ENCODE measurements around the gene GMPR2.

GMPR2 gene

DNA sequence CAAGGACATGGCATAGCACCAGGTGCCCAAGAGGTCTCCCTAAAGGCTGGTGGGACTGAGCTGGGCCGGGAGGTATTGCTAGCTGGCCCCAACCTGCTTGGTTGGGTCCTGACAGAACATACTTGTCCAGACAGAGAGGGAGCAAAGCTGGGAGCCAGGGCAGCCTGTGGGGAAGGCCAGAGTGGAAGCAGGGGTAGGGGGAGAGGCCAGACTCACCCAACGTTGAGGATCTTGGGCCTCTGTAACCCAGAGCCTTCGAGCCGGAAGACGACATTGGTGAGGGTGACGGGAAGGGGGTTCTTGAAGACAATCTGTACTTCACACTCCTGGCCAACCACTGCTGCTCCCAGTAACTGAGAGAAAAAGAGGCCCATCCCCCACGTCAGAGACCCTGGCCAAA, 21.2 kb downstream of the GMPR2 start:
- TF ChIP-seq, protein P1, sequence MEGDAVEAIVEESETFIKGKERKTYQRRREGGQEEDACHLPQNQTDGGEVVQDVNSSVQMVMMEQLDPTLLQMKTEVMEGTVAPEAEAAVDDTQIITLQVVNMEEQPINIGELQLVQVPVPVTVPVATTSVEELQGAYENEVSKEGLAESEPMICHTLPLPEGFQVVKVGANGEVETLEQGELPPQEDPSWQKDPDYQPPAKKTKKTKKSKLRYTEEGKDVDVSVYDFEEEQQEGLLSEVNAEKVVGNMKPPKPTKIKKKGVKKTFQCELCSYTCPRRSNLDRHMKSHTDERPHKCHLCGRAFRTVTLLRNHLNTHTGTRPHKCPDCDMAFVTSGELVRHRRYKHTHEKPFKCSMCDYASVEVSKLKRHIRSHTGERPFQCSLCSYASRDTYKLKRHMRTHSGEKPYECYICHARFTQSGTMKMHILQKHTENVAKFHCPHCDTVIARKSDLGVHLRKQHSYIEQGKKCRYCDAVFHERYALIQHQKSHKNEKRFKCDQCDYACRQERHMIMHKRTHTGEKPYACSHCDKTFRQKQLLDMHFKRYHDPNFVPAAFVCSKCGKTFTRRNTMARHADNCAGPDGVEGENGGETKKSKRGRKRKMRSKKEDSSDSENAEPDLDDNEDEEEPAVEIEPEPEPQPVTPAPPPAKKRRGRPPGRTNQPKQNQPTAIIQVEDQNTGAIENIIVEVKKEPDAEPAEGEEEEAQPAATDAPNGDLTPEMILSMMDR (IDR thresholded peaks at IDR 0.05; ENCODE audit: insufficient read depth, low read length): no peak
- TF ChIP-seq, protein P2, sequence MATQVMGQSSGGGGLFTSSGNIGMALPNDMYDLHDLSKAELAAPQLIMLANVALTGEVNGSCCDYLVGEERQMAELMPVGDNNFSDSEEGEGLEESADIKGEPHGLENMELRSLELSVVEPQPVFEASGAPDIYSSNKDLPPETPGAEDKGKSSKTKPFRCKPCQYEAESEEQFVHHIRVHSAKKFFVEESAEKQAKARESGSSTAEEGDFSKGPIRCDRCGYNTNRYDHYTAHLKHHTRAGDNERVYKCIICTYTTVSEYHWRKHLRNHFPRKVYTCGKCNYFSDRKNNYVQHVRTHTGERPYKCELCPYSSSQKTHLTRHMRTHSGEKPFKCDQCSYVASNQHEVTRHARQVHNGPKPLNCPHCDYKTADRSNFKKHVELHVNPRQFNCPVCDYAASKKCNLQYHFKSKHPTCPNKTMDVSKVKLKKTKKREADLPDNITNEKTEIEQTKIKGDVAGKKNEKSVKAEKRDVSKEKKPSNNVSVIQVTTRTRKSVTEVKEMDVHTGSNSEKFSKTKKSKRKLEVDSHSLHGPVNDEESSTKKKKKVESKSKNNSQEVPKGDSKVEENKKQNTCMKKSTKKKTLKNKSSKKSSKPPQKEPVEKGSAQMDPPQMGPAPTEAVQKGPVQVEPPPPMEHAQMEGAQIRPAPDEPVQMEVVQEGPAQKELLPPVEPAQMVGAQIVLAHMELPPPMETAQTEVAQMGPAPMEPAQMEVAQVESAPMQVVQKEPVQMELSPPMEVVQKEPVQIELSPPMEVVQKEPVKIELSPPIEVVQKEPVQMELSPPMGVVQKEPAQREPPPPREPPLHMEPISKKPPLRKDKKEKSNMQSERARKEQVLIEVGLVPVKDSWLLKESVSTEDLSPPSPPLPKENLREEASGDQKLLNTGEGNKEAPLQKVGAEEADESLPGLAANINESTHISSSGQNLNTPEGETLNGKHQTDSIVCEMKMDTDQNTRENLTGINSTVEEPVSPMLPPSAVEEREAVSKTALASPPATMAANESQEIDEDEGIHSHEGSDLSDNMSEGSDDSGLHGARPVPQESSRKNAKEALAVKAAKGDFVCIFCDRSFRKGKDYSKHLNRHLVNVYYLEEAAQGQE (IDR thresholded peaks at IDR 0.05; ENCODE audit: insufficient replicate concordance, low read depth): no peak
- no peak for TF ChIP-seq GABPA (IDR thresholded peaks at IDR 0.05; ENCODE audit: low read depth)
- TF ChIP-seq POLR2AphosphoS5 (IDR thresholded peaks at IDR 0.05; ENCODE audit: low read depth): no peak
- no peak for TF ChIP-seq SPI1 (IDR thresholded peaks at IDR 0.05; ENCODE audit: borderline replicate concordance, low read depth)
- DNase-seq (ENCODE audit: low read depth in 1 of 2, low spot score in 1 of 2): no peak
- Histone ChIP-seq H3K4me3 (replicated peaks; ENCODE audit: insufficient read depth, low read length) (no peak overlapping the region), H3K27me3 (ENCODE audit: insufficient read depth, poor library complexity, severe bottlenecking) (no peaks in the 10 kb centered on the region), H3K27ac (replicated peaks) (no peak overlapping the region)

DNA sequence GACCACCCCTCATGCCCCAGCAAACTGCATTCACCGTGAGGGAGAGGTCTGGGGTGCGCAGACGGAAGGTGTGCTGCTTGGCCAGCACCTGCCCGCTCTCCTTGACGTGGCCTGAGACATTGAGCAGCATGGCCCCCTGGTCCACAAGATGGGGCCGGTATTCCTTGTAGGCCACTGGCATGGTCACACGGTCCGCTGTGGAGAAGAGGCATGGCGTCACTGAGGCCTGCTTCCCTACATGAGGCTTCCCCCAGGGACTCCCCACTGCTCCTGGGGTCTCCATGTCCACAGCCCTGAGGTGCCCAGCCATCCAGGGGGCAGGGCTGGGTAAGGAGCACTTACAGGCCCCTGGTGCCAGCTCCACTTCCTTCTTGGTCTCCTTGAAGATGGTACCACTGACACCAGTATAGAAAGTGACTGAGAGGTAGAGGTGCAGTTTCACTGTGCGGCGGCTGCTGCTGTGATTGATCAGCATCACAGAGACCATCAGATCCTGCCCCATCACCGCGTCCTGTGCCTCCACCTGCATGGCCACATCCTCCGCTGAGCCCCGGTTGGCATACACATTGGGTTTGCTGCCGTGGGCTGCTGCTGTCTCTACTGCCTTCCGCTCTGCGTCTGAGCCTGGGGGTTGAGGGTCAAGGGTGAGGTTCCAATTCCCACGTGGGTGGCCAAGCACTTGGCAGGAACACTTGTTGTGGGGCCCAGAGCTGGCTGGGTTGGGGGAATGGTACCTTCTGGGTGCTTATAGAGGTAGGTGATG, 22.1 kb downstream of the GMPR2 start:
- DNase-seq (ENCODE audit: low read depth in 1 of 2, low spot score in 1 of 2): no peak
- no peak overlapping the region for H3K4me3 ChIP-seq (replicated peaks; ENCODE audit: insufficient read depth, low read length)
- no peak for TF ChIP-seq POLR2AphosphoS5 (IDR thresholded peaks at IDR 0.05; ENCODE audit: low read depth)
- no peak for TF ChIP-seq GABPA (IDR thresholded peaks at IDR 0.05; ENCODE audit: low read depth)
- TF ChIP-seq, protein P1 (IDR thresholded peaks at IDR 0.05; ENCODE audit: insufficient read depth, low read length): no peak
- TF ChIP-seq SPI1 (IDR thresholded peaks at IDR 0.05; ENCODE audit: borderline replicate concordance, low read depth): no peak
- TF ChIP-seq, protein P2 (IDR thresholded peaks at IDR 0.05; ENCODE audit: insufficient replicate concordance, low read depth): no peak
- H3K27me3 ChIP-seq (ENCODE audit: insufficient read depth, poor library complexity, severe bottlenecking): no peaks in the 10 kb centered on the region
- no peak overlapping the region for H3K27ac ChIP-seq (replicated peaks)

DNA sequence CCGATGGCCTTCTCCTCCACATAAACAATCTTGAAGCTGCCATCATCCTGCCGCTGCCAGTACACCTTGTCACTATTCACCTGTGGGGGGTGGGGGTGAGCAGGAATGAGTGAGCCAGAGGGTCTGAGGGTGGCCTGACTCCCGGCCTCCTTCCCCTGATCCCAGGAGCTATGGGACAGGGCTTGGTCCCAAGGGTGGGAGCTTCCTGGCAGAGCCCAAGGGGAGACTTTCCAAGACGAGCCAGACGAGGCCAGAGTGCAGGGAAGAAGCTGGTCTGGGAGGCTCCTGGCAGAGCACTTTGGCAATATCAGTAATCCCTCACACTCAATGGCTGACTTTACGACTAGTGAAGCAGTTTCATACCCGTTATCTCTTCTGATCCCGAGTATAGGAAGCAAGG, 22.7 kb downstream of the GMPR2 start:
- DNase-seq (ENCODE audit: low read depth in 1 of 2, low spot score in 1 of 2): no peak
- TF ChIP-seq SPI1 (IDR thresholded peaks at IDR 0.05; ENCODE audit: borderline replicate concordance, low read depth) (no peak), POLR2AphosphoS5 (IDR thresholded peaks at IDR 0.05; ENCODE audit: low read depth) (no peak), GABPA (IDR thresholded peaks at IDR 0.05; ENCODE audit: low read depth) (no peak)
- TF ChIP-seq, protein P2 (IDR thresholded peaks at IDR 0.05; ENCODE audit: insufficient replicate concordance, low read depth): no peak
- TF ChIP-seq, protein P1 (IDR thresholded peaks at IDR 0.05; ENCODE audit: insufficient read depth, low read length): no peak
- no peaks in the 10 kb centered on the region for H3K27me3 ChIP-seq (ENCODE audit: insufficient read depth, poor library complexity, severe bottlenecking)
- H3K27ac ChIP-seq (replicated peaks): no peak overlapping the region
- no peak overlapping the region for H3K4me3 ChIP-seq (replicated peaks; ENCODE audit: insufficient read depth, low read length)

All from HL-60 (cell line).